ENCODE results near the gene TLR8. TPM values are rescaled to one million over a fixed set of nuclear protein-coding genes. Genes with fewer than 3 reads are reported as not detected.

Gene TLR8
- total RNA-seq, 2 donors from 2014 or later: not detected

DNA sequence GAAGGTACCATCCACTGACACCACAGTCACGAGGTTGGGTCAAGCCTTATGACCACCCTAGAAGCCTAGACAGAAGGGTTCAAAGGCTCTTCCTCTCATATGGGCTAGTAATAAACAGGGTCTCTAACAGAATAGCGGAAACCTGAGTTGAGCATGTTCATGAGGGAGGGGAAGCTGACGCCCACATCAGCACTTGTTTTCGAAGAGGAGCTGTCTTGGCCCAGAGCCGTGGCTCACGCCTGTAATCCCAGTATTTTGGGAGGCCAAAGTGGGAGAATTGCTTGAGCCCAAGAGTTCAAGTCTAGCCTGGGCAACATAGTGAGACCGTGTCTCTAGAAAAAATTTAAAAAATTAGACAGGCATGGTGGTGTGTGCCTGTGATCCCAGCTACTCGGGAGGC, 47.0 kb downstream of the TLR8 start:
- TF ChIP-seq, protein P1, sequence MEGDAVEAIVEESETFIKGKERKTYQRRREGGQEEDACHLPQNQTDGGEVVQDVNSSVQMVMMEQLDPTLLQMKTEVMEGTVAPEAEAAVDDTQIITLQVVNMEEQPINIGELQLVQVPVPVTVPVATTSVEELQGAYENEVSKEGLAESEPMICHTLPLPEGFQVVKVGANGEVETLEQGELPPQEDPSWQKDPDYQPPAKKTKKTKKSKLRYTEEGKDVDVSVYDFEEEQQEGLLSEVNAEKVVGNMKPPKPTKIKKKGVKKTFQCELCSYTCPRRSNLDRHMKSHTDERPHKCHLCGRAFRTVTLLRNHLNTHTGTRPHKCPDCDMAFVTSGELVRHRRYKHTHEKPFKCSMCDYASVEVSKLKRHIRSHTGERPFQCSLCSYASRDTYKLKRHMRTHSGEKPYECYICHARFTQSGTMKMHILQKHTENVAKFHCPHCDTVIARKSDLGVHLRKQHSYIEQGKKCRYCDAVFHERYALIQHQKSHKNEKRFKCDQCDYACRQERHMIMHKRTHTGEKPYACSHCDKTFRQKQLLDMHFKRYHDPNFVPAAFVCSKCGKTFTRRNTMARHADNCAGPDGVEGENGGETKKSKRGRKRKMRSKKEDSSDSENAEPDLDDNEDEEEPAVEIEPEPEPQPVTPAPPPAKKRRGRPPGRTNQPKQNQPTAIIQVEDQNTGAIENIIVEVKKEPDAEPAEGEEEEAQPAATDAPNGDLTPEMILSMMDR (conservative IDR thresholded peaks at IDR 0.05): no peak
- Mint-ChIP-seq H3K27ac (no peak overlapping the region), H3K4me1 (peaks cover 14% of the 10 kb centered on the region), H3K9me3 (peaks cover 76% of the 10 kb centered on the region), H3K27me3 (ENCODE audit: insufficient read depth) (no peaks in the 10 kb centered on the region), H3K36me3 (ENCODE audit: low read depth) (no peaks in the 10 kb centered on the region), H3K4me3 (no peak overlapping the region)
- no peak overlapping the region for H3K27ac ChIP-seq (ENCODE audit: low read depth, low read length)
- no peaks in the 10 kb centered on the region for H3K36me3 ChIP-seq (ENCODE audit: control insufficient read depth, insufficient read depth, low read length)
- no peak overlapping the region for H3K9ac ChIP-seq (ENCODE audit: extremely low read depth, low read length, poor library complexity, severe bottlenecking)
- no peaks in the 10 kb centered on the region for H3K4me1 ChIP-seq (ENCODE audit: control insufficient read depth, insufficient read depth, low read length)
- no peak overlapping the region for H3K4me3 ChIP-seq (ENCODE audit: low read length)
- H3K9me3 ChIP-seq (ENCODE audit: control insufficient read depth, low read length): no peaks in the 10 kb centered on the region
- no peaks in the 10 kb centered on the region for H3K27me3 ChIP-seq (ENCODE audit: control insufficient read depth, insufficient read depth, low read length, poor library complexity, severe bottlenecking)
- DNase-seq: no peak
- WGBS, 2 experiments (ENCODE audit: insufficient coverage in 1 of 2, insufficient read length in 1 of 2): 95% methylated on average over 8 of the region's 8 CpGs; no CpG with 5 or more reads in 1 of the 2 experiments

DNA sequence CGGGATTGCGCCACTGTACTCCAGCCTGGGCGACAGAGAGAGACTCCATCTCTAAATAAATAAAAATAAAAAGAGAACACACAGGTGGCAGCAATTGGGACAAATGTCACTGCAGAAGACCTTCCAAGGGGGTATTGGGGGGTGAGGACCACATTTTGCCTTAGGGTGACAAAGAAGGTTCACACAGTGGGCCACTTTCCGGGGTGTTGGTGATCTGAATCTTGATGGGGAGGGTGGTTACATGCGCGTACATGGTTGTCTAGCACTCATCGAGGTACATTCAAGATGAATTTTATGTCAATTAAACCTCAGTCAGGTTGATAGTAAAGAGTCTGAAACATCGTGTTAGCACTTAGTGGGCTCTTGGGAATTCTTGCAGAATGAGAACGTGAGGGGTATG, 48.0 kb downstream of the TLR8 start:
- no peaks in the 10 kb centered on the region for H3K9me3 ChIP-seq (ENCODE audit: control insufficient read depth, low read length)
- no peak overlapping the region for H3K27ac ChIP-seq (ENCODE audit: low read depth, low read length)
- Mint-ChIP-seq H3K36me3 (ENCODE audit: low read depth) (no peaks in the 10 kb centered on the region), H3K27ac (no peak overlapping the region), H3K4me3 (no peak overlapping the region), H3K27me3 (ENCODE audit: insufficient read depth) (no peaks in the 10 kb centered on the region), H3K4me1 (peaks cover 6% of the 10 kb centered on the region), H3K9me3 (peaks cover 74% of the 10 kb centered on the region)
- H3K9ac ChIP-seq (ENCODE audit: extremely low read depth, low read length, poor library complexity, severe bottlenecking): no peak overlapping the region
- no peaks in the 10 kb centered on the region for H3K4me1 ChIP-seq (ENCODE audit: control insufficient read depth, insufficient read depth, low read length)
- TF ChIP-seq, protein P1 (conservative IDR thresholded peaks at IDR 0.05): no peak
- DNase-seq: no peak
- 93% methylated on average over 6 of the region's 9 CpGs; no CpG with 5 or more reads in 1 of the 2 experiments for WGBS, 2 experiments (ENCODE audit: insufficient coverage in 1 of 2, insufficient read length in 1 of 2)
- H3K36me3 ChIP-seq (ENCODE audit: control insufficient read depth, insufficient read depth, low read length): no peaks in the 10 kb centered on the region
- no peaks in the 10 kb centered on the region for H3K27me3 ChIP-seq (ENCODE audit: control insufficient read depth, insufficient read depth, low read length, poor library complexity, severe bottlenecking)
- H3K4me3 ChIP-seq (ENCODE audit: low read length): no peak overlapping the region

DNA sequence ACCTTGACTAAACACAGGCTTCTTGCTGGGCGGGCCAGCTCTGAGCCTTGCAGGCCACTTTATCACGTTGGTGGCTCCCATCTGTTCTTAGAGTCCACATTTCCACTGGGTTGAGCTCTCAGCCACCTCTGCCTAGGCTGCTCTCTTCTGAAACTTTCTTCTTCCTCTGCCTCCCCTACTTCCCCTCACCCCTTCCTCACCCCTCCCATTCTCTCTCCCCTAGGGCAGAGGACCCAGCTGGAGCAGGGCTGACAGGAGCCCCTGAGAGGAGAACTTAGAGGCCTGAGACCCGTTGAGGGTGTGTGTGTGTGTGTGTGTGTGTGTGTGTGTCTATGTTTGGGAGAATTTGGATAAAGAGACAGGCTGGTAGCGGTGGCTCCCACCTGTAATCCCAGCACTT, 48.6 kb downstream of the TLR8 start:
- H3K9me3 Mint-ChIP-seq: peaks cover 76% of the 10 kb centered on the region
- Histone ChIP-seq H3K9ac (ENCODE audit: extremely low read depth, low read length, poor library complexity, severe bottlenecking) (no peak overlapping the region), H3K4me1 (ENCODE audit: control insufficient read depth, insufficient read depth, low read length) (no peaks in the 10 kb centered on the region), H3K27me3 (ENCODE audit: control insufficient read depth, insufficient read depth, low read length, poor library complexity, severe bottlenecking) (no peaks in the 10 kb centered on the region), H3K9me3 (ENCODE audit: control insufficient read depth, low read length) (no peaks in the 10 kb centered on the region), H3K27ac (ENCODE audit: low read depth, low read length) (no peak overlapping the region), H3K4me3 (ENCODE audit: low read length) (no peak overlapping the region), H3K36me3 (ENCODE audit: control insufficient read depth, insufficient read depth, low read length) (no peaks in the 10 kb centered on the region)
- no peak overlapping the region for H3K4me3 Mint-ChIP-seq
- H3K27ac Mint-ChIP-seq: no peak overlapping the region
- H3K27me3 Mint-ChIP-seq (ENCODE audit: insufficient read depth): no peaks in the 10 kb centered on the region
- H3K4me1 Mint-ChIP-seq: peaks cover 4% of the 10 kb centered on the region
- TF ChIP-seq, protein P1 (conservative IDR thresholded peaks at IDR 0.05): no peak
- 80 to 87% methylated on average over 1 to 4 of the region's 4 CpGs for WGBS, 2 experiments (ENCODE audit: insufficient coverage in 1 of 2, insufficient read length in 1 of 2)
- no peak for DNase-seq
- H3K36me3 Mint-ChIP-seq (ENCODE audit: low read depth): no peaks in the 10 kb centered on the region
